H9 (cell line): Measurements from ENCODE around the gene NBEA. TPM values are rescaled to one million over a fixed set of nuclear protein-coding genes. Genes with fewer than 3 reads are reported as not detected.

Experiments
- DNase-seq: peaks from one replicate; pipeline ENCODE4 v3.0.0-alpha.2; 2017
- H2AFZ ChIP-seq: one replicate; pipeline ENCODE4 v1.6.1; 2013; ENCODE audit warnings: mild to moderate bottlenecking, low read length, control low read depth, moderate library complexity
- H2AK5ac ChIP-seq: 2 replicates; pipeline ENCODE4 v1.6.1; 2013; ENCODE audit warnings: low read length, control low read depth, mixed read lengths; ENCODE audit not compliant: insufficient read length
- H2BK120ac ChIP-seq: one replicate; pipeline ENCODE4 v1.6.1; 2013; ENCODE audit warnings: low read depth, mild to moderate bottlenecking, low read length, control low read depth, inconsistent platforms; ENCODE audit not compliant: poor library complexity, severe bottlenecking
- H2BK12ac ChIP-seq: 2 replicates; pipeline ENCODE4 v1.6.1; 2013; ENCODE audit warnings: low read length, control low read depth, mixed read lengths, low read depth; ENCODE audit not compliant: insufficient read length
- H2BK15ac ChIP-seq: 2 replicates; pipeline ENCODE4 v1.6.1; 2013; ENCODE audit warnings: low read depth, low read length, control low read depth
- H2BK20ac ChIP-seq: one replicate; pipeline ENCODE4 v1.6.1; 2013; ENCODE audit warnings: low read depth, mild to moderate bottlenecking, low read length, control low read depth, inconsistent platforms; ENCODE audit not compliant: poor library complexity, severe bottlenecking
- H2BK5ac ChIP-seq: 2 replicates; pipeline ENCODE4 v1.6.1; 2013; ENCODE audit warnings: low read length, control low read depth, mixed read lengths; ENCODE audit not compliant: insufficient read length
- H3K14ac ChIP-seq: 2 replicates; pipeline ENCODE4 v1.6.1; 2013; ENCODE audit warnings: low read length, control low read depth; ENCODE audit not compliant: insufficient read depth
- H3K18ac ChIP-seq: 2 replicates; pipeline ENCODE4 v1.6.1; 2013; ENCODE audit warnings: low read depth, mild to moderate bottlenecking, mixed read lengths, low read length, control low read depth; ENCODE audit not compliant: insufficient read length
- H3K23ac ChIP-seq: 2 replicates; pipeline ENCODE4 v1.6.1; 2013; ENCODE audit warnings: low read length, control low read depth, mixed read lengths, low read depth; ENCODE audit not compliant: insufficient read length
- H3K23me2 ChIP-seq: 2 replicates; pipeline ENCODE4 v1.6.1; 2013; ENCODE audit warnings: low read depth, mild to moderate bottlenecking, mixed read lengths, low read length, control low read depth; ENCODE audit not compliant: insufficient read length, poor library complexity, severe bottlenecking
- H3K27ac ChIP-seq: 2 replicates; pipeline ENCODE4 v1.5.1; 2013; ENCODE audit warnings: low read length, control low read depth, mixed read lengths, low read depth; ENCODE audit not compliant: insufficient read length
- H3K27me3 ChIP-seq: 2 replicates; pipeline ENCODE4 v1.6.1; 2013; ENCODE audit warnings: low read length, control low read depth, inconsistent platforms; ENCODE audit not compliant: insufficient read depth
- H3K4ac ChIP-seq: 2 replicates; pipeline ENCODE4 v1.6.1; 2013; ENCODE audit warnings: low read depth, mild to moderate bottlenecking, control low read depth, inconsistent platforms, low read length, moderate library complexity
- H3K4me1 ChIP-seq: 2 replicates; pipeline ENCODE4 v1.6.1; 2013; ENCODE audit warnings: low read length, control low read depth, inconsistent platforms; ENCODE audit not compliant: insufficient read depth
- H3K4me2 ChIP-seq: 2 replicates; pipeline ENCODE4 v1.6.1; 2013; ENCODE audit warnings: low read length, control low read depth, mixed read lengths; ENCODE audit not compliant: insufficient read length, insufficient read depth
- H3K56ac ChIP-seq: 2 replicates; pipeline ENCODE4 v1.6.1; 2013; ENCODE audit warnings: low read depth, mild to moderate bottlenecking, mixed read lengths, low read length, control low read depth; ENCODE audit not compliant: insufficient read length
- H3K79me1 ChIP-seq: 2 replicates; pipeline ENCODE4 v1.6.1; 2013; ENCODE audit warnings: low read depth, mild to moderate bottlenecking, moderate library complexity, low read length, control low read depth, inconsistent platforms; ENCODE audit not compliant: insufficient read depth, poor library complexity, severe bottlenecking
- H3K79me2 ChIP-seq: 2 replicates; pipeline ENCODE4 v1.6.1; 2013; ENCODE audit warnings: low read length, control low read depth, inconsistent platforms; ENCODE audit not compliant: insufficient read depth
- H3K9ac ChIP-seq: 2 replicates; pipeline ENCODE4 v1.6.1; 2013; ENCODE audit warnings: low read length, control low read depth, mixed read lengths; ENCODE audit not compliant: insufficient read length; ENCODE audit errors: extremely low read depth
- H3K9me3 ChIP-seq: one replicate; pipeline ENCODE4 v1.6.1; 2013; ENCODE audit warnings: low read depth, low read length, inconsistent platforms; ENCODE audit not compliant: control insufficient read depth
- H3T11ph ChIP-seq: one replicate; pipeline ENCODE4 v1.6.1; 2013; ENCODE audit warnings: mild to moderate bottlenecking, low read length, control low read depth, inconsistent platforms
- H4K20me1 ChIP-seq: one replicate; pipeline ENCODE4 v1.6.1; 2013; ENCODE audit not compliant: control insufficient read depth, insufficient read length, insufficient read depth
- H4K5ac ChIP-seq: 2 replicates; pipeline ENCODE4 v1.6.1; 2013; ENCODE audit warnings: low read depth, mild to moderate bottlenecking, mixed read lengths, low read length, control low read depth; ENCODE audit not compliant: insufficient read length
- H4K8ac ChIP-seq: replicated peaks from 2 replicates; pipeline ENCODE4 v1.6.1; 2013; ENCODE audit warnings: low read length, control low read depth, mixed read lengths, low read depth; ENCODE audit not compliant: insufficient read length
- H4K91ac ChIP-seq: 2 replicates; pipeline ENCODE4 v1.6.1; 2013; ENCODE audit warnings: low read depth, mild to moderate bottlenecking, moderate library complexity, mixed read lengths, low read length, control low read depth; ENCODE audit not compliant: insufficient read length
- H3K27ac Mint-ChIP-seq, 3 experiments: 2 replicates in 2 of 3; 3 replicates in 1 of 3; pipeline ENCODE4 v1.8.0; 2020 to 2021; ENCODE audit warnings: mixed read lengths in 3 of 3, mild to moderate bottlenecking in 1 of 3, moderate library complexity in 1 of 3
- H3K27me3 Mint-ChIP-seq: 2 replicates; pipeline ENCODE4 v1.8.0; 2021; ENCODE audit warnings: low read depth, mild to moderate bottlenecking, moderate library complexity, mixed read lengths
- H3K36me3 Mint-ChIP-seq, 3 experiments: 2 replicates in 2 of 3; 3 replicates in 1 of 3; pipeline ENCODE4 v1.8.0; 2020 to 2021; ENCODE audit warnings: low read depth in 3 of 3, mixed read lengths in 3 of 3; ENCODE audit not compliant: insufficient read depth in 1 of 3
- H3K4me1 Mint-ChIP-seq, 2 experiments: 2 replicates each; pipeline ENCODE4 v1.8.0; 2020; ENCODE audit warnings: mixed read lengths in 2 of 2
- H3K4me3 Mint-ChIP-seq, 2 experiments: 2 replicates in 1 of 2; 3 replicates in 1 of 2; pipeline ENCODE4 v1.8.0; 2020 to 2021; ENCODE audit warnings: mild to moderate bottlenecking in 2 of 2, mixed read lengths in 2 of 2, moderate library complexity in 1 of 2
- H3K9me3 Mint-ChIP-seq, 2 experiments: 2 replicates in 1 of 2; 3 replicates in 1 of 2; pipeline ENCODE4 v1.8.0; 2020; ENCODE audit warnings: mild to moderate bottlenecking in 2 of 2, mixed read lengths in 2 of 2, moderate library complexity in 1 of 2
- CTCF ChIP-seq: fragments of 200-600 bp; sonication (generic); conservative IDR thresholded peaks from 3 replicates; pipeline ENCODE4 v1.8.0; 2021; ENCODE audit warnings: antibody characterized with exemption, mild to moderate bottlenecking
- WGBS: extraction: QIAGEN DNeasy Blood & Tissue Kit; methylation state at CpG from one replicate; pipeline ENCODE4 v1.1.7; 2013; ENCODE audit warnings: missing lambda C conversion rate, low lambda C conversion rate, mixed read lengths; ENCODE audit not compliant: insufficient read length; ENCODE audit errors: extremely low coverage; 5-methylcytosine and 5-hydroxymethylcytosine counted together
- total RNA-seq: library from RNA; stranded (reverse); gene quantifications from 2 replicates; pipeline ENCODE4 v1.2.1, GENCODE V29; 2021

The NBEA gene
- total RNA-seq, 1 experiment from 2014 or later, result 17.3 TPM

- no peak overlapping the region for H4K8ac ChIP-seq
- H3K18ac ChIP-seq, result no peak overlapping the region
- H3K14ac ChIP-seq, result no peak overlapping the region
- H3K4me2 ChIP-seq, result no peak overlapping the region
- Mint-ChIP-seq H3K9me3 (peaks cover 12 to 15% of the 10 kb centered on the region in 2 experiments; a peak in 4 of 5 replicates), H3K4me3 (no peak overlapping the region), H3K4me1 (no peaks in the 10 kb centered on the region), H3K36me3 (peaks cover 22 to 31% (median 25%) of the 10 kb centered on the region in 3 experiments), H3K27me3 (no peaks in the 10 kb centered on the region), H3K27ac (no peak overlapping the region)
- H3K23me2 ChIP-seq, result no peaks in the 10 kb centered on the region
- H4K20me1 ChIP-seq, result no peaks in the 10 kb centered on the region
- no peak overlapping the region for H3K27ac ChIP-seq
- no peak overlapping the region for H4K5ac ChIP-seq
- DNase-seq, result no peak
- no peaks in the 10 kb centered on the region for H3K79me1 ChIP-seq
- no peak overlapping the region for H4K91ac ChIP-seq
- H3K27me3 ChIP-seq, result no peaks in the 10 kb centered on the region
- no peak overlapping the region for H2BK5ac ChIP-seq
- no peak overlapping the region for H3K4ac ChIP-seq
- WGBS, result no CpG with 5 or more reads among the region's 2 CpGs
- H2BK15ac ChIP-seq, result no peak overlapping the region
- no peak overlapping the region for H2BK12ac ChIP-seq
- no peak overlapping the region for H2BK20ac ChIP-seq
- TF ChIP-seq CTCF, result no peak
- no peaks in the 10 kb centered on the region for H3K4me1 ChIP-seq
- H3K79me2 ChIP-seq, result no peaks in the 10 kb centered on the region
- H3T11ph ChIP-seq, result no peak overlapping the region
- no peak overlapping the region for H3K56ac ChIP-seq
- no peaks in the 10 kb centered on the region for H3K9me3 ChIP-seq
- H2BK120ac ChIP-seq, result no peak overlapping the region
- no peak overlapping the region for H3K9ac ChIP-seq
- no peak overlapping the region for H2AK5ac ChIP-seq
- no peak overlapping the region for H3K23ac ChIP-seq
- H2AFZ ChIP-seq, result no peak overlapping the region
These were observed 274.1 kb downstream of the NBEA start for GRCh38 chr13:35216131-35216530.
